Measurements from ENCODE around the gene GNL3. TPM values are rescaled to one million over a fixed set of nuclear protein-coding genes. Genes with fewer than 3 reads are reported as not detected.

The GNL3 gene
- polyA plus RNA-seq, 2 of the 4 experiments (the other 2 are of a cell fraction) = 125 to 139 TPM

DNA sequence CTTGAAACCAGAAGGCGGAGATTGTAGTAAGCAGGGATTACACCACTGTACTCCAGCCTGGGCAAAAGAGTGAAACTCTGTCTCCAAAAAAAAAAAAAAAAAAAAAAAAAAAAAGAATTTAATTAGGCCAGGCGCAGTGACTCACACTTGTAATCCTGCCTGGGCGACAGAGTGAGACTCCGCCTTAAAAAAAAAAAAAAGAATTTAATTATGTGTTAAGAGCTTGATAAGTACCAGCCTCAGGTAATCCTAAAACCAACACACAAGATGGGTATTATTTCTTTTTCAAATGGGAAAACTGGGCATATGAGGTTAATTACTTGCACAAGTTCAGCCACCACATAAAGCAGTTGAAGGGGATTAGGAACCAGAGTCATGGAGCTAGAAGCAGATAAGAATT is 49.2 kb upstream of the GNL3 start:
- no peak overlapping the region for H3K4me2 ChIP-seq
- H3K27ac ChIP-seq = no peak overlapping the region
- no peak for ATAC-seq
- CTCF ChIA-PET = interaction anchor here (0.6 kb wide), 1 partner anchor 165 kb away, joined by 5 read pairs; no protein-coding TSS in a partner anchor
- no peak for FAIRE-seq
- TF ChIP-seq, protein P1, sequence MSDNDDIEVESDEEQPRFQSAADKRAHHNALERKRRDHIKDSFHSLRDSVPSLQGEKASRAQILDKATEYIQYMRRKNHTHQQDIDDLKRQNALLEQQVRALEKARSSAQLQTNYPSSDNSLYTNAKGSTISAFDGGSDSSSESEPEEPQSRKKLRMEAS (IDR thresholded peaks at IDR 0.05) = no peak
- TF ChIP-seq E2F6 (IDR thresholded peaks at IDR 0.05; ENCODE audit: borderline replicate concordance, low read depth) (no peak), KDM1A (IDR thresholded peaks at IDR 0.05; ENCODE audit: low read depth) (no peak), CBX8 (IDR thresholded peaks at IDR 0.05) (no peak), CEBPB (IDR thresholded peaks at IDR 0.05) (no peak), JUN (IDR thresholded peaks at IDR 0.05) (no peak), TP53 (CRISPR knock-in tag; IDR thresholded peaks at IDR 0.05) (no peak), FOXS1 (CRISPR knock-in tag; IDR thresholded peaks at IDR 0.05) (no peak), PHF8 (IDR thresholded peaks at IDR 0.05; ENCODE audit: borderline replicate concordance, low read depth) (no peak), HEYL (CRISPR knock-in tag; IDR thresholded peaks at IDR 0.05) (no peak), KDM5A (IDR thresholded peaks at IDR 0.05) (no peak), RFX5 (IDR thresholded peaks at IDR 0.05) (no peak), RAD21 (conservative IDR thresholded peaks at IDR 0.05 in 1 of 2, IDR thresholded peaks at IDR 0.05 in 1 of 2) (no peak), CTCF (IDR thresholded peaks at IDR 0.05) (no peak), CHD2 (IDR thresholded peaks at IDR 0.05; ENCODE audit: low read length, partially characterized antibody) (no peak)
- 90% methylated on average over 4 of the region's 4 CpGs for WGBS (ENCODE audit: missing lambda C conversion rate)
- H3K9me3 ChIP-seq = no peaks in the 10 kb centered on the region
- no peaks in the 10 kb centered on the region for H3K4me1 ChIP-seq
- POLR2A ChIA-PET = interaction anchor here (0.7 kb wide), 1 partner anchor 130 kb away, joined by 5 read pairs; no protein-coding TSS in a partner anchor
- no peak overlapping the region for H3K4me3 ChIP-seq
- no peak for DNase-seq (ENCODE audit: low read depth in 1 of 2, low spot score in 1 of 2)

GRCh38 chr3:52645549-52645948 is 40.3 kb upstream of the GNL3 start:
- Histone ChIP-seq H3K4me1 (no peaks in the 10 kb centered on the region), H3K4me3 (no peak overlapping the region), H3K4me2 (no peak overlapping the region), H3K9me3 (no peaks in the 10 kb centered on the region), H3K27ac (no peak overlapping the region)
- no peak for ATAC-seq
- no peak for TF ChIP-seq FOSB (CRISPR knock-in tag; IDR thresholded peaks at IDR 0.05)
- TF ChIP-seq NR3C1 (IDR thresholded peaks at IDR 0.05) = no peak
- no peak for TF ChIP-seq KDM5A (IDR thresholded peaks at IDR 0.05)
- TF ChIP-seq EP300 (IDR thresholded peaks at IDR 0.05) = no peak
- TF ChIP-seq CTCF (IDR thresholded peaks at IDR 0.05) = no peak
- no peak for TF ChIP-seq EHMT2 (IDR thresholded peaks at IDR 0.05; ENCODE audit: low read depth)
- no peak for TF ChIP-seq POLR2A (IDR thresholded peaks at IDR 0.05; ENCODE audit: low read length)
- TF ChIP-seq JUNB (IDR thresholded peaks at IDR 0.05) = no peak
- no peak for TF ChIP-seq ZC3H11A (IDR thresholded peaks at IDR 0.05)
- TF ChIP-seq, protein P2, sequence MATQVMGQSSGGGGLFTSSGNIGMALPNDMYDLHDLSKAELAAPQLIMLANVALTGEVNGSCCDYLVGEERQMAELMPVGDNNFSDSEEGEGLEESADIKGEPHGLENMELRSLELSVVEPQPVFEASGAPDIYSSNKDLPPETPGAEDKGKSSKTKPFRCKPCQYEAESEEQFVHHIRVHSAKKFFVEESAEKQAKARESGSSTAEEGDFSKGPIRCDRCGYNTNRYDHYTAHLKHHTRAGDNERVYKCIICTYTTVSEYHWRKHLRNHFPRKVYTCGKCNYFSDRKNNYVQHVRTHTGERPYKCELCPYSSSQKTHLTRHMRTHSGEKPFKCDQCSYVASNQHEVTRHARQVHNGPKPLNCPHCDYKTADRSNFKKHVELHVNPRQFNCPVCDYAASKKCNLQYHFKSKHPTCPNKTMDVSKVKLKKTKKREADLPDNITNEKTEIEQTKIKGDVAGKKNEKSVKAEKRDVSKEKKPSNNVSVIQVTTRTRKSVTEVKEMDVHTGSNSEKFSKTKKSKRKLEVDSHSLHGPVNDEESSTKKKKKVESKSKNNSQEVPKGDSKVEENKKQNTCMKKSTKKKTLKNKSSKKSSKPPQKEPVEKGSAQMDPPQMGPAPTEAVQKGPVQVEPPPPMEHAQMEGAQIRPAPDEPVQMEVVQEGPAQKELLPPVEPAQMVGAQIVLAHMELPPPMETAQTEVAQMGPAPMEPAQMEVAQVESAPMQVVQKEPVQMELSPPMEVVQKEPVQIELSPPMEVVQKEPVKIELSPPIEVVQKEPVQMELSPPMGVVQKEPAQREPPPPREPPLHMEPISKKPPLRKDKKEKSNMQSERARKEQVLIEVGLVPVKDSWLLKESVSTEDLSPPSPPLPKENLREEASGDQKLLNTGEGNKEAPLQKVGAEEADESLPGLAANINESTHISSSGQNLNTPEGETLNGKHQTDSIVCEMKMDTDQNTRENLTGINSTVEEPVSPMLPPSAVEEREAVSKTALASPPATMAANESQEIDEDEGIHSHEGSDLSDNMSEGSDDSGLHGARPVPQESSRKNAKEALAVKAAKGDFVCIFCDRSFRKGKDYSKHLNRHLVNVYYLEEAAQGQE (IDR thresholded peaks at IDR 0.05) = no peak
- no peak for TF ChIP-seq ELK1 (IDR thresholded peaks at IDR 0.05; ENCODE audit: low read depth, low read length)
- no peak for TF ChIP-seq FOSL2 (IDR thresholded peaks at IDR 0.05)
- TF ChIP-seq FOSL2 (CRISPR knock-in tag; IDR thresholded peaks at IDR 0.05) = no peak
- TF ChIP-seq RAD21 (conservative IDR thresholded peaks at IDR 0.05 in 1 of 2, IDR thresholded peaks at IDR 0.05 in 1 of 2) = no peak
- TF ChIP-seq E2F6 (IDR thresholded peaks at IDR 0.05; ENCODE audit: borderline replicate concordance, low read depth) = no peak
- ChIA-PET POLR2A (no interaction called here), CTCF (no interaction called here)
- FAIRE-seq = no peak
- no peak for DNase-seq (ENCODE audit: low read depth in 1 of 2, low spot score in 1 of 2)
- WGBS (ENCODE audit: missing lambda C conversion rate) = 98% methylated on average over 6 of the region's 6 CpGs

Measured in A549 (cell line).